ENCODE measurements around the gene BICDL2.

GRCh38 chr16:2999929-3000328 is 36.8 kb downstream of the BICDL2 start:
- TF ChIP-seq POLR2AphosphoS5 (IDR thresholded peaks at IDR 0.05; ENCODE audit: low read depth, low read length) = no peak
- TF ChIP-seq, protein P1, sequence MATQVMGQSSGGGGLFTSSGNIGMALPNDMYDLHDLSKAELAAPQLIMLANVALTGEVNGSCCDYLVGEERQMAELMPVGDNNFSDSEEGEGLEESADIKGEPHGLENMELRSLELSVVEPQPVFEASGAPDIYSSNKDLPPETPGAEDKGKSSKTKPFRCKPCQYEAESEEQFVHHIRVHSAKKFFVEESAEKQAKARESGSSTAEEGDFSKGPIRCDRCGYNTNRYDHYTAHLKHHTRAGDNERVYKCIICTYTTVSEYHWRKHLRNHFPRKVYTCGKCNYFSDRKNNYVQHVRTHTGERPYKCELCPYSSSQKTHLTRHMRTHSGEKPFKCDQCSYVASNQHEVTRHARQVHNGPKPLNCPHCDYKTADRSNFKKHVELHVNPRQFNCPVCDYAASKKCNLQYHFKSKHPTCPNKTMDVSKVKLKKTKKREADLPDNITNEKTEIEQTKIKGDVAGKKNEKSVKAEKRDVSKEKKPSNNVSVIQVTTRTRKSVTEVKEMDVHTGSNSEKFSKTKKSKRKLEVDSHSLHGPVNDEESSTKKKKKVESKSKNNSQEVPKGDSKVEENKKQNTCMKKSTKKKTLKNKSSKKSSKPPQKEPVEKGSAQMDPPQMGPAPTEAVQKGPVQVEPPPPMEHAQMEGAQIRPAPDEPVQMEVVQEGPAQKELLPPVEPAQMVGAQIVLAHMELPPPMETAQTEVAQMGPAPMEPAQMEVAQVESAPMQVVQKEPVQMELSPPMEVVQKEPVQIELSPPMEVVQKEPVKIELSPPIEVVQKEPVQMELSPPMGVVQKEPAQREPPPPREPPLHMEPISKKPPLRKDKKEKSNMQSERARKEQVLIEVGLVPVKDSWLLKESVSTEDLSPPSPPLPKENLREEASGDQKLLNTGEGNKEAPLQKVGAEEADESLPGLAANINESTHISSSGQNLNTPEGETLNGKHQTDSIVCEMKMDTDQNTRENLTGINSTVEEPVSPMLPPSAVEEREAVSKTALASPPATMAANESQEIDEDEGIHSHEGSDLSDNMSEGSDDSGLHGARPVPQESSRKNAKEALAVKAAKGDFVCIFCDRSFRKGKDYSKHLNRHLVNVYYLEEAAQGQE (IDR thresholded peaks at IDR 0.05; ENCODE audit: insufficient read depth in 1 of 2, low read depth in 2 of 2, low read length in 2 of 2) = no peak
- TF ChIP-seq TAF1 (IDR thresholded peaks at IDR 0.05; ENCODE audit: borderline replicate concordance, insufficient read depth, low read length) = no peak

Data from PFSK-1 (cell line).